Neural cell (in vitro differentiated cells): Measurements from ENCODE around the gene GTF2H3.

Experiments
- EP300 ChIP-seq: fragments of 450-650 bp; conservative IDR thresholded peaks from 2 replicates; pipeline ENCODE4 v1.6.1; 2014; ENCODE audit warnings: antibody characterized with exemption, mild to moderate bottlenecking, moderate library complexity; ENCODE audit not compliant: poor library complexity, severe bottlenecking
- EZH2 ChIP-seq: fragments of 200-600, 300-800 bp; shearing (Covaris generic), sonication (generic); IDR thresholded peaks from 2 replicates; pipeline ENCODE4 v1.6.1; 2014; ENCODE audit warnings: antibody characterized with exemption, low read length, borderline replicate concordance, mild to moderate bottlenecking; ENCODE audit not compliant: insufficient read depth, poor library complexity, severe bottlenecking
- MXI1 ChIP-seq: fragments of 450-650 bp; conservative IDR thresholded peaks from 2 replicates; pipeline ENCODE4 v1.6.1; 2014; ENCODE audit warnings: antibody characterized with exemption, mild to moderate bottlenecking; ENCODE audit not compliant: poor library complexity, severe bottlenecking
- POLR2AphosphoS5 ChIP-seq: IDR thresholded peaks from 2 replicates; pipeline ENCODE4 v1.6.1; 2012
- RAD21 ChIP-seq: fragments of 450-650 bp; conservative IDR thresholded peaks from 2 replicates; pipeline ENCODE4 v1.6.1; 2014; ENCODE audit warnings: antibody characterized with exemption, mild to moderate bottlenecking, moderate library complexity
- SMC3 ChIP-seq: fragments of 450-650 bp; conservative IDR thresholded peaks from 2 replicates; pipeline ENCODE4 v1.6.1; 2014; ENCODE audit warnings: antibody characterized with exemption, mild to moderate bottlenecking, moderate library complexity; ENCODE audit not compliant: poor library complexity
- TAF1 ChIP-seq: IDR thresholded peaks from 2 replicates; pipeline ENCODE4 v1.6.1; 2012; ENCODE audit warnings: low read depth
- TF ChIP-seq, protein P1 (sequence below): fragments of 450-650 bp; IDR thresholded peaks from 2 replicates; pipeline ENCODE4 v1.5.1; 2014; ENCODE audit warnings: antibody characterized with exemption, mild to moderate bottlenecking, moderate library complexity; ENCODE audit not compliant: poor library complexity, severe bottlenecking
- TF ChIP-seq, protein P2 (sequence below): IDR thresholded peaks from 2 replicates; pipeline ENCODE4 v1.6.1; 2012; ENCODE audit warnings: borderline replicate concordance

DNA sequence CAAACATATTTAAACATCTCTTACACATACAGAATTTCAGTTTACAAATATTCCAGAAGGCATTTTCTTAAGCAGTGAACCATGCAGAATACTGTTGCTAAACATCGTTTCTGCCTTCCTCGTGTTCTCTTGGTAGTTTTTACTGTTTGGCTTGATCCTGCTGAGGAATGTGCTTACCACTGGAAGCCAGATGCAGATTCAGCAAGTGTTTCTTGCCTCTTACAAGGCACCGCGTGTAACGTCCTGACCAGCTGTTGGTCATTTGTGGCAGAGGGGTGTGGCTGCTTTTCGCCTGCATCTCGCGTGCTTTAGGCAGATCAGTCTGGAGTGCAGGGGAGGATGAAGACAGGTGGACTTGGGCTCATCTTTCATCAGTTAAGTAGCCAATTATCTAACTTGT is 12.5 kb upstream of the GTF2H3 start:
- TF ChIP-seq, protein P1, sequence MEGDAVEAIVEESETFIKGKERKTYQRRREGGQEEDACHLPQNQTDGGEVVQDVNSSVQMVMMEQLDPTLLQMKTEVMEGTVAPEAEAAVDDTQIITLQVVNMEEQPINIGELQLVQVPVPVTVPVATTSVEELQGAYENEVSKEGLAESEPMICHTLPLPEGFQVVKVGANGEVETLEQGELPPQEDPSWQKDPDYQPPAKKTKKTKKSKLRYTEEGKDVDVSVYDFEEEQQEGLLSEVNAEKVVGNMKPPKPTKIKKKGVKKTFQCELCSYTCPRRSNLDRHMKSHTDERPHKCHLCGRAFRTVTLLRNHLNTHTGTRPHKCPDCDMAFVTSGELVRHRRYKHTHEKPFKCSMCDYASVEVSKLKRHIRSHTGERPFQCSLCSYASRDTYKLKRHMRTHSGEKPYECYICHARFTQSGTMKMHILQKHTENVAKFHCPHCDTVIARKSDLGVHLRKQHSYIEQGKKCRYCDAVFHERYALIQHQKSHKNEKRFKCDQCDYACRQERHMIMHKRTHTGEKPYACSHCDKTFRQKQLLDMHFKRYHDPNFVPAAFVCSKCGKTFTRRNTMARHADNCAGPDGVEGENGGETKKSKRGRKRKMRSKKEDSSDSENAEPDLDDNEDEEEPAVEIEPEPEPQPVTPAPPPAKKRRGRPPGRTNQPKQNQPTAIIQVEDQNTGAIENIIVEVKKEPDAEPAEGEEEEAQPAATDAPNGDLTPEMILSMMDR = no peak
- TF ChIP-seq, protein P2, sequence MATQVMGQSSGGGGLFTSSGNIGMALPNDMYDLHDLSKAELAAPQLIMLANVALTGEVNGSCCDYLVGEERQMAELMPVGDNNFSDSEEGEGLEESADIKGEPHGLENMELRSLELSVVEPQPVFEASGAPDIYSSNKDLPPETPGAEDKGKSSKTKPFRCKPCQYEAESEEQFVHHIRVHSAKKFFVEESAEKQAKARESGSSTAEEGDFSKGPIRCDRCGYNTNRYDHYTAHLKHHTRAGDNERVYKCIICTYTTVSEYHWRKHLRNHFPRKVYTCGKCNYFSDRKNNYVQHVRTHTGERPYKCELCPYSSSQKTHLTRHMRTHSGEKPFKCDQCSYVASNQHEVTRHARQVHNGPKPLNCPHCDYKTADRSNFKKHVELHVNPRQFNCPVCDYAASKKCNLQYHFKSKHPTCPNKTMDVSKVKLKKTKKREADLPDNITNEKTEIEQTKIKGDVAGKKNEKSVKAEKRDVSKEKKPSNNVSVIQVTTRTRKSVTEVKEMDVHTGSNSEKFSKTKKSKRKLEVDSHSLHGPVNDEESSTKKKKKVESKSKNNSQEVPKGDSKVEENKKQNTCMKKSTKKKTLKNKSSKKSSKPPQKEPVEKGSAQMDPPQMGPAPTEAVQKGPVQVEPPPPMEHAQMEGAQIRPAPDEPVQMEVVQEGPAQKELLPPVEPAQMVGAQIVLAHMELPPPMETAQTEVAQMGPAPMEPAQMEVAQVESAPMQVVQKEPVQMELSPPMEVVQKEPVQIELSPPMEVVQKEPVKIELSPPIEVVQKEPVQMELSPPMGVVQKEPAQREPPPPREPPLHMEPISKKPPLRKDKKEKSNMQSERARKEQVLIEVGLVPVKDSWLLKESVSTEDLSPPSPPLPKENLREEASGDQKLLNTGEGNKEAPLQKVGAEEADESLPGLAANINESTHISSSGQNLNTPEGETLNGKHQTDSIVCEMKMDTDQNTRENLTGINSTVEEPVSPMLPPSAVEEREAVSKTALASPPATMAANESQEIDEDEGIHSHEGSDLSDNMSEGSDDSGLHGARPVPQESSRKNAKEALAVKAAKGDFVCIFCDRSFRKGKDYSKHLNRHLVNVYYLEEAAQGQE = no peak
- no peak for TF ChIP-seq POLR2AphosphoS5
- TF ChIP-seq EP300 = no peak
- TF ChIP-seq EZH2 = no peak
- no peak for TF ChIP-seq RAD21
- no peak for TF ChIP-seq SMC3
- no peak for TF ChIP-seq TAF1
- TF ChIP-seq MXI1 = no peak
